ENCODE results near the gene FITM2.

Gene FITM2

DNA sequence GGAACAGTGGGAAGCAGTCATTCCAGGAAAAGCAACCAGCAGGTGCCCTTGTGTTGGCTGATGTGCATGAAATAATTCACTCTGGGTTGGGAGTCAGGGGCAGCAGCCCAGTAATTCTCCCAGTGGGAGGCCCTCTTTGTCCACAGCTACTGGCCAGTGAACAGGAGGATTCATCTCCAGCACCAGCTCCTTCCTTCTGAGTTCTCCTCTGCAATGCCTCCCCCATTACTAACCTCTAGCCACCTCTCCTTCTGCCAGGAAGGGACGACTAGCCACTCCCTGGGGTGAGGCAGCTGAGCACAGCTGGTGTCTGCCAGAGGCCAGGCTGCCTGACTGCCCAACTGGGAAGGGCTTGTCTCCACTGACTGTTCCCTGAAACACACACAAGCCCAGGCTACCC, 13.3 kb upstream of the FITM2 start:
- Histone ChIP-seq H3K4me3 (no peak overlapping the region), H3K9ac (ENCODE audit: insufficient read length) (no peak overlapping the region), H3K36me3 (ENCODE audit: insufficient read depth, low read length) (no peaks in the 10 kb centered on the region), H3K9me3 (ENCODE audit: low read depth, low read length) (no peaks in the 10 kb centered on the region), H3K27ac (no peak overlapping the region)
- no peak for TF ChIP-seq POLR2AphosphoS5 (IDR thresholded peaks at IDR 0.05; ENCODE audit: borderline replicate concordance, low read depth, low read length)
- no peak for DNase-seq (ENCODE audit: low read depth, low spot score)

DNA sequence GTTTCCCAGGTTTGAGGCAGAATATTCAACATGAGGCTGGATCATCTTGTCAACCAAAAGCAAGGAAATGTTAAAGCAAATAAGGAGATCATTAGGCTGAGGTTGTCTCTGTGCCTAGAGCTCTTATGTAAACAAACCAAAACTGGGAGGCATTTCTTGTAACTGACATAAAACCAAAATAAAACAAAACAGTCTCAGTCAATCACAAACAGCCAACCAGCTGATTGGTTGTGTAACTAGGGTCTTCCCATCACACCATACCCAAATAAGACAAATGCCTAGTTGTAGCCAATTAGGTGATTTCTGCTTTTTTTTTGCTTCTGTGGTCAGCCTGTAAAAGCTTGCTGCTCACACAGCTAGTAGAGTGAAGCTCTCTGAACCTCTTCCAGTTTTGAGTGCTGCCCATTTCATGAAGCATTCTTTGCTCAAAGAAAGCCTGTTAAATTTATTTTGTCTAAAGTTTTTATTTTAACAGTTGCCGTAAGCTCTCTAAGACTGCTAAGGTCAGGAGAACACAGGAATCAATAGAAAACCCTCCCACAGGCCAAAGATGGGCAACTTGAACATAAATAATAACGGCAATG, 8.9 kb upstream of the FITM2 start:
- no peak for DNase-seq (ENCODE audit: low read depth, low spot score)
- H3K27ac ChIP-seq = no peak overlapping the region
- H3K36me3 ChIP-seq (ENCODE audit: insufficient read depth, low read length) = no peaks in the 10 kb centered on the region
- H3K9ac ChIP-seq (ENCODE audit: insufficient read length) = no peak overlapping the region
- H3K4me3 ChIP-seq = no peak overlapping the region
- TF ChIP-seq POLR2AphosphoS5 (IDR thresholded peaks at IDR 0.05; ENCODE audit: borderline replicate concordance, low read depth, low read length) (no peak), EZH2 (IDR thresholded peaks at IDR 0.05) (no peak), FOXP2 (optimal IDR thresholded peaks at IDR 0.05; ENCODE audit: control extremely low read depth, extremely low read length, insufficient read depth) (no peak)
- no peaks in the 10 kb centered on the region for H3K9me3 ChIP-seq (ENCODE audit: low read depth, low read length)

DNA sequence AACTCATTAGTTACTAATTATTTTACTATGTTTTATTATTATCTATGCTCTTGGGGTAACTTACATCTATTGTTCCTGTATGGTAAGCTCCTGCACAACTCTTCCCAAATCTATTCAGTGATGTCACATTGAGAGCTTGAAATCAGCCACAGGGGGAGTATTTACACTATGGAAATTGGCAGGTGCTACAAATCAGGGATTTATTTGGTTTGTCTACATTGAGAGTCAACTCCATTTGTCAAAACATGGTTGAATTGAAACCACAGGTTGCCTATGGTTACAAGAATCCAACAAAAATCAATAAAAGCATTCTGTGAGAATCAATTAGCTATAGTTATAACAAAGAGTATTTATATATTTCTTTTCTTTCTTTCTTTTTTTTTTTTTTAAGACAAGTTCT, 3.9 kb upstream of the FITM2 start:
- TF ChIP-seq FOXP2 (optimal IDR thresholded peaks at IDR 0.05; ENCODE audit: control extremely low read depth, extremely low read length, insufficient read depth) = no peak
- no peak for TF ChIP-seq POLR2AphosphoS5 (IDR thresholded peaks at IDR 0.05; ENCODE audit: borderline replicate concordance, low read depth, low read length)
- no peak for TF ChIP-seq EZH2 (IDR thresholded peaks at IDR 0.05)
- no peak overlapping the region for H3K27ac ChIP-seq
- no peaks in the 10 kb centered on the region for H3K9me3 ChIP-seq (ENCODE audit: low read depth, low read length)
- H3K36me3 ChIP-seq (ENCODE audit: insufficient read depth, low read length) = no peaks in the 10 kb centered on the region
- H3K9ac ChIP-seq (ENCODE audit: insufficient read length) = no peak overlapping the region
- DNase-seq (ENCODE audit: low read depth, low spot score) = no peak
- H3K4me3 ChIP-seq = no peak overlapping the region

DNA sequence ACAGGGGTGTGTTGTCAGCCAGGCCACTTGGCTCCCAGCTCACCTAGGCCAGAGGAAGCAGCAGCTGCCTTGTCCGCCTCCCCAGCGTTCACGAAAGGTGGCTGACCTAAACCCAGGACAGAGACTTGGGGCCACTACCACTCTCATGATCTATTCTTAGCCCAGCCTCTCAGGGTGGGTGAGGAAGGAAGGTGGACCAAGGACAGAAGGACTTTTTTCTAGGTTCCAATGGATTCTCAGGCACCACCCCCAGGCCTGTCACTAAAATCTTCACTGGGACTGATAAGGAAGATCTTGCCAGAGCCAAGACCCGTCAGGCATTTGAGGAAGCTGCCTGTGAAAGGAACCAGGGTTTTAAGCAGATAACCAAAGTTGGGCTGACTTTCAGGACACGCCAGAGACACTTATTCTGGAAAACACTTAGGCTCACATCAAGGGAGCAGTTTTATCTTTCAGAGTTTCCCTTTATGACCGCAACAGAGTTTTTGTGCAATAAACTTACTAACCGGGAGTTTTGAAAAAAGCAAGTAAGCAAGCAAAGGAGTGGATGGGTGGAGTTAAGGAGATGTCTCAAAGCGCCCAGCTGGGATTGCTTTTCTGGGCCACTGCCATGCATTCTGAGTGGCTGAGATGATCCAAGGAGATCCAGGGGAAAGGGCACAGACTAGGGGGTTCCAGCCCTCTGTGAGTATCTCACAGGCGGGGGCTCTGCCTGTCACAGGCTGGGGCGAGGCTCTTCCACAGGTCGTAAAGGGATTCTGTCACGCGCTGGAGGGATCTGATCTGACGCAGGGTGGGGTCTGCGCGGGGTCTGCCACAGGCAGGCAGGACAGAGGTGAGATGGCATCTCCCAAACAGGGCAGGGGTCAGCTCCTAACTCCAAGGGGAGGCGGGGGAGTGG, 989 bp downstream of the FITM2 start:
- no peak for TF ChIP-seq POLR2AphosphoS5 (IDR thresholded peaks at IDR 0.05; ENCODE audit: borderline replicate concordance, low read depth, low read length)
- TF ChIP-seq FOXP2 (optimal IDR thresholded peaks at IDR 0.05; ENCODE audit: control extremely low read depth, extremely low read length, insufficient read depth) = no peak
- TF ChIP-seq EZH2 (IDR thresholded peaks at IDR 0.05) = no peak
- H3K27ac ChIP-seq = no peak overlapping the region
- no peak for DNase-seq (ENCODE audit: low read depth, low spot score)
- H3K9me3 ChIP-seq (ENCODE audit: low read depth, low read length) = no peaks in the 10 kb centered on the region
- peak overlapping the region; percentile 91 for H3K4me3 ChIP-seq
- H3K9ac ChIP-seq (ENCODE audit: insufficient read length) = peak overlapping the region; percentile 76
- H3K36me3 ChIP-seq (ENCODE audit: insufficient read depth, low read length) = no peaks in the 10 kb centered on the region

GRCh38 chr20:44306927-44307326, 4.1 kb downstream of the FITM2 start:
- H3K36me3 ChIP-seq (ENCODE audit: insufficient read depth, low read length) = no peaks in the 10 kb centered on the region
- DNase-seq (ENCODE audit: low read depth, low spot score) = no peak
- no peak overlapping the region for H3K27ac ChIP-seq
- no peak for TF ChIP-seq FOXP2 (optimal IDR thresholded peaks at IDR 0.05; ENCODE audit: control extremely low read depth, extremely low read length, insufficient read depth)
- TF ChIP-seq EZH2 (IDR thresholded peaks at IDR 0.05) = no peak
- H3K9ac ChIP-seq (ENCODE audit: insufficient read length) = no peak overlapping the region
- H3K9me3 ChIP-seq (ENCODE audit: low read depth, low read length) = no peaks in the 10 kb centered on the region
- no peak overlapping the region for H3K4me3 ChIP-seq

DNA sequence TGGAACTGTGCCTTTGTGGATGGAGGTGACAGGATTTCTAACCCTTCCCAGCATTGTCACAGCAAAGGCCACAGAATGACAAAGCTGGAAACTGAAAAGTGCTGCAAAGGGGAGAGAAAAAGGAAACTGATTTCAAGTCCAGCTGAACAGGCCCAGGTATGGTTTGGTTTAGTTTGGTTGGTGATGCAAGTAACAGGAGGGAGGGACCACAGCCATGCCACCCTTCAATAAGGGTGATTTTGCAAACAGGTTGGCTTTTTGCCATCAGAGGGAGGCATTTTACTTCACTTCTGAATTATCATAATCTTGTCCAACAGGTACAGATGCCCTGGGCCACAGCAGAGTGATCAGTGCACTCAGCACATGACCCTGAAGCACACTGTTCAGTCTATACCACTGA, 6.6 kb downstream of the FITM2 start:
- TF ChIP-seq POLR2AphosphoS5 (IDR thresholded peaks at IDR 0.05; ENCODE audit: borderline replicate concordance, low read depth, low read length) = no peak
- no peak for TF ChIP-seq EZH2 (IDR thresholded peaks at IDR 0.05)
- no peak for TF ChIP-seq FOXP2 (optimal IDR thresholded peaks at IDR 0.05; ENCODE audit: control extremely low read depth, extremely low read length, insufficient read depth)
- DNase-seq (ENCODE audit: low read depth, low spot score) = no peak
- Histone ChIP-seq H3K9me3 (ENCODE audit: low read depth, low read length) (no peaks in the 10 kb centered on the region), H3K27ac (no peak overlapping the region), H3K36me3 (ENCODE audit: insufficient read depth, low read length) (no peaks in the 10 kb centered on the region), H3K4me3 (no peak overlapping the region), H3K9ac (ENCODE audit: insufficient read length) (no peak overlapping the region)

- no peak for TF ChIP-seq FOXP2 (optimal IDR thresholded peaks at IDR 0.05; ENCODE audit: control extremely low read depth, extremely low read length, insufficient read depth)
- no peak for TF ChIP-seq POLR2AphosphoS5 (IDR thresholded peaks at IDR 0.05; ENCODE audit: borderline replicate concordance, low read depth, low read length)
- DNase-seq (ENCODE audit: low read depth, low spot score) = no peak
- H3K27ac ChIP-seq = no peak overlapping the region
- H3K4me3 ChIP-seq = no peak overlapping the region
- no peak overlapping the region for H3K9ac ChIP-seq (ENCODE audit: insufficient read length)
- H3K36me3 ChIP-seq (ENCODE audit: insufficient read depth, low read length) = no peaks in the 10 kb centered on the region
- no peaks in the 10 kb centered on the region for H3K9me3 ChIP-seq (ENCODE audit: low read depth, low read length)
These were observed 8.3 kb downstream of the FITM2 start for GRCh38 chr20:44302736-44303135.

GRCh38 chr20:44302026-44302669, 8.9 kb downstream of the FITM2 start:
- Histone ChIP-seq H3K36me3 (ENCODE audit: insufficient read depth, low read length) (no peaks in the 10 kb centered on the region), H3K9ac (ENCODE audit: insufficient read length) (no peak overlapping the region), H3K4me3 (no peak overlapping the region), H3K9me3 (ENCODE audit: low read depth, low read length) (no peaks in the 10 kb centered on the region), H3K27ac (no peak overlapping the region)
- no peak for TF ChIP-seq POLR2AphosphoS5 (IDR thresholded peaks at IDR 0.05; ENCODE audit: borderline replicate concordance, low read depth, low read length)
- TF ChIP-seq EZH2 (IDR thresholded peaks at IDR 0.05) = no peak
- TF ChIP-seq FOXP2 (optimal IDR thresholded peaks at IDR 0.05; ENCODE audit: control extremely low read depth, extremely low read length, insufficient read depth) = no peak
- DNase-seq (ENCODE audit: low read depth, low spot score) = no peak
